ENCODE results near the gene FOXK1.

The FOXK1 gene

DNA sequence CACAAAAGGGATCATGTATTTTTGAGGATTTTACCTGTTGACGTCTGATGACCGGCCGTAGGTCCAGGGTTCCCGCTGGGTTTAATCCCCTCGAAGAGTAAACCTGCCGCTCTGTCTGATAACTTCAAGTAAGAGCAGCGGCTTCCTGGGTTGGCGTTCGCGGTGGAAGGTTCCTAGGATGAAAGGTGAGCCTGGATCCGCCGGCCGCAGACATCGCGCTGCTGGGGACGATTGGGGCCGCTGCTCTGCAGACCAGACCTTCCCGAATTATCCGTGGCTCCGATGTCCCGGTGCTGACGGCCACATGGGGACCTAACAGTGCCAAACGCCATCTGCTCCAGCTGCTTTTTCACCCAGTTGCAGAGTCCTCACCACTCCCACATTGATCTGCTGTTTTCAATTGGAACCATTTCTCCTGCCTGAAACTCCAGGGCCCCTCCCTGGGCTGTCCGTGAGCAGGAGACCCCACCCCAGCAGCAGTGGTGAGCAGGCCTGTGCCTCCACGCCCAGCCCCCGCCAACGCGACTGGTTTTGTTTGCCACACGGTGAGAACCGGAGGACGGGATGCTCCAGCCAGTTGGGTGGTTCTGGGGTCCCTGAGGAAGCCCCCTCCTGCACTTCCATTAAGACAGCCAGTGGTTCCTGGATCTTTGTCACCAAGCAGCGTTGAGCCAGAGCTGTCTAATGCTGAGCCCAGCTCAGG lies 81.1 kb downstream of the FOXK1 start:
- DNase-seq (ENCODE audit: low read depth in 2 of 2, low spot score in 1 of 2), result no peak

- no peak for DNase-seq (ENCODE audit: low read depth in 2 of 2, low spot score in 1 of 2)
Observed at GRCh38 chr7:4763794-4764185, 81.7 kb downstream of the FOXK1 start.

DNA sequence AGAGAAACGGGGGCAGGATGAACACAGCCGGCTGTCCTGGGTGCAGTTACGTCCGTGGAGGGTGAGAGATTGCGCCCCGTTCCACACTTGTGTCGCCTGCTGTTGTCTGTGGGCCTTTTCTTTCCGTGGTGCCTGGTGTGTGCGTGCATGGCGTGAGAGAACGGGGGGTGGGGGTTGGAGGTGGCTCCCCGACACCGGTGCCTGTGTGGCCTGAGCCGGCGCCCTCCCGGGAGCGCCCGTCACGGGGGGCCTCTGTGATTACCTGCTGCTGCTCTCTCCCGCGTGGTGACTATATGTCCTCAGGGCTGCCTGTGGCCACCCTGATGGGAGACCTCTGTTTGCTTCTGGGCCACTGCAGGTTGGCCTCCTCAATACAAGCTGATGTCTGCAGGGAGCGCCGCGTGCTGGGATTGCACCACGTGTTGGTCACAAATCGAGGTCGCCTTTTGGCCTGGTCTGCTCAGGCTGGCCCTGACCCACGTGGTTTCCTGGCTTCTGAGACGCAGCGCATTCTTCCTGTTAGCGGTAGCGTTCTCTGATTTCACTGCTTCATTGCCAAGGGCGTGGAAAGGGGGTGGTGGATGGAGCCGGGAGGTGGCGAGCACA lies 82.4 kb downstream of the FOXK1 start:
- DNase-seq (ENCODE audit: low read depth in 2 of 2, low spot score in 1 of 2), result no peak

- no peak for DNase-seq (ENCODE audit: low read depth in 2 of 2, low spot score in 1 of 2)
Observed at GRCh38 chr7:4765776-4766490, 83.8 kb downstream of the FOXK1 start.

DNA sequence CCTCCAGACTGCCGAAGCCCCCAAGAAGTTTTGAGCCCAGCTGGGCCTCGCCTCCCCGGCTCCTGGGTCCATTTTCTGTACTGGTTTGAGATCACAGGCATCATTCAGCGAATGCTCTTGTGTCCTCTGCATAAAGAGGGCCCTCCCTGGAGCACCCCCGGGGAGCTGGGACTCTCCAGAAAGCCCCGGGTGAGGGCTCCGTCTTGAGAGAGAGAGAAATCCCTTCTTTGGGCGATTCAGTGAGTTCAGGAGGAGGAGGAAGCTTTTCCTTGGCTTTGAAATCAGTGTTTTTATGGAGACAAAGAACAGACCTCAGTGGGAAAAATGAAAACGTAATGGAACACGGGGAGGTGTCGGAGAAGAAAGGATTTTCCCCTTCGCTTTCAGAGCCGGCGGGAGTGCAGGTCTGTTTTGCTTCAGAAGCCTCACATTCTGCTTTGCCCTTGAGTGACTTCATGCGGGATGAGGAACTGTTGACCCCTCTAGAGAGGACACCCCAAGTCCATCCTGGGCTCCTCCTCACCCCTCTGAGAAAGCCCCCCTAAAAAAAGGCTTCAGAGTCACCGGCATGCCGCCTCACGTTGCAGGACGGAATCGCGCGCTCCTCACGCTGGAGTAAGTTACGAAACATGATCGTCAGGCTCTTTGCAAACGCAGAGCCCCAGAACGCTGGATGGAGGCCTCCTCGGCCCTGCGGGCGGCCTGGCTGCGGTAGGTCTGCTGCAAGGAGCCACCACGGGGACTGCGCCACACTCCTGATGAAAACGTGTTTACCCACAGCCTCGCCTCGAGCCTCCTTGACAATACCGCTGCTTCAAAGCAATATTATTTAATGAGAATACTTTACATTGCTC lies 84.8 kb downstream of the FOXK1 start:
- DNase-seq (ENCODE audit: low read depth in 2 of 2, low spot score in 1 of 2), result no peak

GRCh38 chr7:4768597-4769569 lies 86.8 kb downstream of the FOXK1 start:
- no peak for DNase-seq (ENCODE audit: low read depth in 2 of 2, low spot score in 1 of 2)

DNA sequence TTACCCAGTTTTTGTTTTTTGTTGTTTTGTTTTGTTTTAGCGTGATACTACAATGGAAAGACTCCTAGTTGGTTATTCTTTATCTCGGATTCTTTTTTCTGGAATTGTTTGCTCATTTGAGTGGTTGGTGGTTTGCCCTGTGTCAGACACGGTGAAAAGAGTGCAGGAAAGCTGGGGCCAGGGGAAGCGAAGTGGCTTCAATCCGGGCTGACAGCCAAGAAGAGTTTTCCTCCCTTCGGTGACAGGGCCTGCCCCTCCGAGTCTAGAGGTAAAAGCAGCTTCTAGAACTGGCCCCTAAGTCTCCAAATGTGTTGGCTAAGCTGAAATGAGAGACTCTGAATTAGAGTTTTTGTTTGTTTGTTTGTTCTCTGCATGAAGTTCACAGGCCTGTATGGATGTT lies 87.7 kb downstream of the FOXK1 start:
- no peak for DNase-seq (ENCODE audit: low read depth in 2 of 2, low spot score in 1 of 2)

- DNase-seq (ENCODE audit: low read depth in 2 of 2, low spot score in 1 of 2), result no peak
Observed at GRCh38 chr7:4770886-4771285, 88.8 kb downstream of the FOXK1 start.

GRCh38 chr7:4771737-4772136 lies 89.6 kb downstream of the FOXK1 start:
- no peak for DNase-seq (ENCODE audit: low read depth in 2 of 2, low spot score in 1 of 2)

DNA sequence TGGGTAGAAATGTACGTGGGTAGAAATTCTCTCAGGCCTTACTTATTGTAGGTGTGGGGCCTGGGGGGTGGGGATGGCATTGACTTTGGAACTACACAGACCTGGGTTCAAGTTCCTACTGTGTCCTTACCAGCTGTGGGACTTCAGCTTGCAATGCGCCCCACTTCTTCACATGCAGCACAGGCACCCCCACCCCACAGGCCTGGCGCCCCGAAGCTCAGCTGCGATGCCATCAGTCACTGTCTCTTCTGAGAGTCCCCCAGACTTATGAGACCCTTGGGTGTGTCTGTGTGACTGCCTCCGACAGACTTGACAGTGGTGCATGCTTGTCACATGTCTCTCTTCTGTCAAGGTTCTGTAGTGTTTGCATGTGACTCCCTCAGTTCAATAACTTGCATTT lies 90.2 kb downstream of the FOXK1 start:
- no peak for DNase-seq (ENCODE audit: low read depth in 2 of 2, low spot score in 1 of 2)

DNA sequence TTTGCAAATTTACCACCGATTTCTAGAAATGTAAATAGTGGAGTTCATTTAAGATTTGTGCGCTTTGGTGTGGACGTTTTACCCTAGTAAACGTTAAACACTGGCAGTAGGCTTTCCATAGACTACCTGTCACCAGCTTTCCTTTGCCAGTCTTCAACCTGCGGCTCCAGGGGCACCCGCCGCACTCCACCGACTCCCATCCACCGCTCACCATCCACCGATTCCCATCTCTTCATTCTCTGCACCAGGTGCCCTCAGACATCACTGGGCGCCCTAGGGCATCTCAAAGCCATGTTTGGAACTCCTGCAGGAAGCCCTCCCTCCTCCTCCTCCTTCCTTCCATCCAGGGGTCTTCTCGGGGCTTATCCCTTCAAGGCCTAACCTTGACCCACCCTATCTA lies 91.9 kb downstream of the FOXK1 start:
- no peak for DNase-seq (ENCODE audit: low read depth in 2 of 2, low spot score in 1 of 2)

DNA sequence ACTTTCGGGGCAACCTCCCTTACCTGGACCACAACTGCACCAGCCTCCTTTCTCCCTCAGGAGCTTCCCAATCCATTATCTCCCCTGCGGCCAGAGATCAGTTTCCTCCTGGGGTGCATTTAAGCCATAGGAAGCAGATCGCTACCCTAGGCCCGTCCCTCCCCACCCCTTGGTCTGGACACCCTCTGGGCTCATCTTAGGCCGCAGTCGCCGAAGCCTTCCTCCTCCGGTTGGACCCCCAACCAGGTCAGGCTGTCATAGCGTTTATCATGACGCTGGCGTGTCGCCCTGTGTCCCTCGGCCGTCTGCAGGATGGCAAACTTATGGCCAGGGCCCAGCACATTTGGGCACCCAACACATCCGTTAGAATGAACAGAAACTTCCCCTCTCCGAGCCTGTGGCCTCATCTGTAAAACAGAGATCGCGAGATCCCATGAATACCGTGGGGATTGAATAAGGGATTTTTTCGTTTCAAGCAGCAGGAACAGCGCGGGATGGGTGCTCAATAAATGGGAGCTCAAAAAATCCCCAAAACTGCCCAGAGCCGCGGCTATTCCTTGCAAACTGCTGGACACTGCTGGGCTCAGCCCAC lies 92.7 kb downstream of the FOXK1 start:
- DNase-seq (ENCODE audit: low read depth in 2 of 2, low spot score in 1 of 2), result no peak

DNA sequence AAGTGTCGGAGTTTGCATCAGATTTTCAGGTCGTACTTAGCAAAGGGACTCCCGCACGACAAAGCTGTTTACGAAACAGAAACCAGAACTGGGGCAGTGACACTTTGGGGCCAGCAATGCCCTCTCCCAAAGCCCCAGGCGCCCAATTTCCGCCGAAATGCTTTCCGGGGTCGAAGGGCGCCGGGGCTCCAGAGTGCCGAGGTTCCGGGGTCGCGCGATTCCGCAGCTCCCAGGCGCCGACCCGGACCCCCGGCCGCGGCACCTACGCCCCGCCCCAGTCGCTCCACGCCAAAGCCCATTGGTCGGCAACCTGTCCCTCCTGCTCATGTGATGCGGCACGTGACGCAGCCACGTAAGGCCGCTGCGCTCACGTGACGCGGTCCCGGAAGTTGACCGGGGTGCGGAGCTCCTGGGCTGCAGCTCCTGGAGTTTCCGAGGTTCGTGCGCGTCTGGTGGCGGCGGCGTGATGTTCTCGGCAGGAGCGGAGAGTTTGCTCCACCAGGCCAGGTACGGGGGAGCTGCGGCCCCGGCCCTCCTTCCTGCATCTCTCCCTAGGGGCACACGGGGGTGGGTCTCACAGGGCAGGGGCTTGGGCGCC lies 93.3 kb downstream of the FOXK1 start, which contains the start of gene AP5Z1:
Gene AP5Z1 (plus strand): TSS at position 374 of the 598 bp plus-strand sequence. CDS start 93 bp downstream, at position 467.
- peak; percentile 84 to 88 for DNase-seq (ENCODE audit: low read depth in 2 of 2, low spot score in 1 of 2)

- DNase-seq (ENCODE audit: low read depth in 2 of 2, low spot score in 1 of 2), result peak; percentile 21 to 26
Observed at GRCh38 chr7:4775848-4776623, 93.9 kb downstream of the FOXK1 start.

- DNase-seq (ENCODE audit: low read depth in 2 of 2, low spot score in 1 of 2), result no peak
Observed at GRCh38 chr7:4779118-4779517, 97.0 kb downstream of the FOXK1 start.

- no peak for DNase-seq (ENCODE audit: low read depth in 2 of 2, low spot score in 1 of 2)
Observed at GRCh38 chr7:4781366-4782069, 99.4 kb downstream of the FOXK1 start.

DNA sequence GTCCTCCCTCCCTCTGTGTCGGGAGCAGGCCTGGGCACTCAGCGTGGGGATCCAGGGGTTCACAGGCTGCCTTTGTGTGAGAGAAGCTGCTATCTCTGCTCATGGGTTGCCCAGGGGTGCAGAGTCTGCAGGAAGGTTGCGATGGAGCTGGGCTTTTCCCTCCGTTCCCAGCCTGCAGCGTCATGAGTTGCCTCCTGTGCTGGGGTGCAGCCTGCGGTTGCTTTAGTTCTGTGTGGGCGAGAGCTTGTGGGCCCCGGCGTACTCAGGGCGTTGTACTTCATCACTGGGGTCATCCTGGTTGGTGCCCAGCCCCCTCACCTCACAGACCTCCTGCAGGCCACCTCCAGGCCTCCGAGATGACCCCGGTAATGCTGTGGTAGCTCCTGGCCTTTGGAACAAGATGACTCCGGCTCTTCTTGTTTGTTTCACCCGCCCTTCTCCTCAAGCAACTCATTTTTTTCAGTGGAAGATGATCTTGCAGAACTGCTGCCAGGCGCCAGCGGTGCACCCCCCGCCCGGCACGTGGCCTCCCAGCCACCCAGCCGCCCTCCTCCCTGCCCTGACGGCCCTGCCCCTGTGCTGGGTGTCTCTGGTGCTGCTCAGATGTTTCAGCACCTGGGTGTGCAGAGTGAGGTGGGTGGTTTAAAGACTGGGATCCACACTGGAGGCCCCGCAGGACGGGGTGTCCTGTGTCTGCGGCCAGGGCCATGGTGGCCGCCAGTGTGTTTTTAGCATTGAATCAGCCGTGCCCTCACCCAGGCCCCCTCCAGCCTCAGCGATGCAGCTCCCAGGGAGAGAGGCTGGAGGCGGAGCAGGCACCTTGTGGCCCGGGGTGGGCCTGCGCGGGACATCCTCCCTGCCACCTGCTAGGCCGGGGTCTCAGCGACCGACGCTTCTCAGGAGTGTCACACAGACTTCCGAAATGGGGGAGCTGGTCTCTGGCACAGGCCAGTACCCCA lies 100.5 kb downstream of the FOXK1 start:
- DNase-seq (ENCODE audit: low read depth in 2 of 2, low spot score in 1 of 2), result no peak

Measured in stimulated activated CD8-positive, alpha-beta memory T cell treated with anti-CD3 and anti-CD28 coated beads, Interleukin-4, amount 100 ng/mL, for 1 hour (primary cell).